D721Med (cell line): ENCODE results near the gene ZNHIT2.

ENCODE experiments used
- DNase-seq: peaks from one replicate; pipeline ENCODE4 v3.0.0; 2011; ENCODE audit warnings: low spot score; ENCODE audit not compliant: insufficient read length
- FAIRE-seq: peaks from 2 replicates; lab custom pipeline; 2011; peaks lifted over from hg19 to GRCh38; lab: Jason Lieb, UNC
- CTCF ChIP-seq: IDR thresholded peaks from 2 replicates; pipeline ENCODE4 v1.5.1; 2012; ENCODE audit warnings: mild to moderate bottlenecking, control low read depth; ENCODE audit not compliant: insufficient read depth; ENCODE audit errors: missing control alignments

ZNHIT2 gene

GRCh38 chr11:65130631-65131416, 13.3 kb upstream of the ZNHIT2 start:
- FAIRE-seq (no peak), DNase-seq (no peak)
- TF ChIP-seq CTCF = no peak

- TF ChIP-seq CTCF = no peak
- no peak for DNase-seq
- no peak for FAIRE-seq
Observed at GRCh38 chr11:65129649-65130441, 12.3 kb upstream of the ZNHIT2 start.

GRCh38 chr11:65128182-65129145, 11.0 kb upstream of the ZNHIT2 start:
- DNase-seq = no peak
- TF ChIP-seq CTCF = no peak
- no peak for FAIRE-seq

- FAIRE-seq = no peak
- DNase-seq = no peak
- no peak for TF ChIP-seq CTCF
Observed at GRCh38 chr11:65127473-65128181, 10.1 kb upstream of the ZNHIT2 start.

- no peak for FAIRE-seq
- TF ChIP-seq CTCF = no peak
- no peak for DNase-seq
Observed at GRCh38 chr11:65126624-65127274, 9.2 kb upstream of the ZNHIT2 start.
